Activated gamma-delta T cell treated with anti-CD3 and anti-CD28 coated beads, Interleukin-2, amount 50 U/mL, for 16 hours (primary cell): ENCODE measurements around the gene ANKRD17.

Source experiments
- DNase-seq: peaks from one replicate; pipeline ENCODE4 v3.0.0-alpha.2; 2020; ENCODE audit warnings: low read depth

ANKRD17 gene

DNA sequence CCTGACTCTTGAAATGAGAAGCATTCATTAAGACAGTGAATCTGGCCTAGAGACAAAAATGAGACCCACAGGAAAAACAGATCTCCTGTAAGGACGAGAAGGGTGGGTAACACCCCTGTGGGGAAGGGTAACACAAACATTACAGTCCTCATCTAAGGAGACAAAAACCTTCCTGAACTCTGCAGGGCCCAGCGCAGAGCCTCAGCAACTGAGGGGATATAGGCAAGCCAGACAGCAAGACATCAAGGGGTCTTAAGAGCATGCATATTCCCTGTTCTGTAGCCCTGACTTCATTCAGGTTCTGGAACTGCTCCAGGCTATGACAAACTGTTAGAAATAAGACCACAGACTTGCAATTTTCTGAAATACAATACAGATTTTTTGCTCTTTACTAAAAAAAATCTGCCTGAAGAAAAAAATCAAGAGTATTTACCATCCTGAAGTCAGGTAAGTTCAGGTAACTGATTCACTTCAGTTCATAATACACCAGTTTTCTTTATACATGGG is 204.6 kb downstream of the ANKRD17 start:
- no peak for DNase-seq

DNA sequence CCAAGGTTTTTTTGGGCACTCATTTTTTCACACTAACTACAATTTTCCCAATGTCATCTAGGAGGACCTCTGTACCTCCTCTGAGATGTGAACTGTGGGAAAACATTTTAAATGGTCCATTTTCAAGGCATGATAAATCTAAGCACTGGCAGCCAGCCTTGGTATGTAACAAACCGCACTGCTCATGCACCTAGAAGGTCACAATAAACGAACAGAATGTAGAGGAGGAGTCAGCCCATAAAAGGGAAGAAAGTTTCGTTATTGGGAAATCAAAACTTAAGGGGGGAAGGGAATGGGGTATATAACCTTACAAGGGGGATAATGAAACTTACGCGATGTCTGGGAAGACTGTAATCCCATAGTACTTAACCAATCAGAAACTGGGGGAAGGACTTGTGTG is 205.5 kb downstream of the ANKRD17 start:
- DNase-seq, result no peak

- no peak for DNase-seq
Measured at GRCh38 chr4:73051625-73052024, 207.0 kb downstream of the ANKRD17 start.

- no peak for DNase-seq
Measured at GRCh38 chr4:73045879-73046278, 212.7 kb downstream of the ANKRD17 start.

DNA sequence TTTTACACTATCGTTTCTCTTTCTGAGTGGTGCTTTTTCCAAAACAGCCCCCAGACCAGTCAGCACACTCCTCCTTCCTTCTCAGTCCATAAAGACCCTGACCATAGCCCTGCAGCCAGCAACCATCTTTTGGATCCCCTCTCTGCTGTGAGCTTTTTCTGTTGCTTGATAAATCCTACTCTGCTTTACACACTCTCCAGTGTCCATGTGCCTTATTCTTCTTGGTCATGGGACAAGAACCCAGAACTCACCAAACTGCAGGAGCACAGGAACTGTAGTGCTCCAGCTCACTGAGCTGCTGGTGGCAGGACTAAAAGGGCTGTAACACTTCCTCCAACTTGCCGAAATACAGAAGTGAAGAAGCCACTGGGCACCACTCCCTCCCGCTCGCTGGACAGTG is 221.5 kb downstream of the ANKRD17 start:
- DNase-seq, result no peak

- DNase-seq, result no peak
Measured at GRCh38 chr4:73036123-73036522, 222.5 kb downstream of the ANKRD17 start.

- no peak for DNase-seq
Measured at GRCh38 chr4:73034896-73035295, 223.7 kb downstream of the ANKRD17 start.

DNA sequence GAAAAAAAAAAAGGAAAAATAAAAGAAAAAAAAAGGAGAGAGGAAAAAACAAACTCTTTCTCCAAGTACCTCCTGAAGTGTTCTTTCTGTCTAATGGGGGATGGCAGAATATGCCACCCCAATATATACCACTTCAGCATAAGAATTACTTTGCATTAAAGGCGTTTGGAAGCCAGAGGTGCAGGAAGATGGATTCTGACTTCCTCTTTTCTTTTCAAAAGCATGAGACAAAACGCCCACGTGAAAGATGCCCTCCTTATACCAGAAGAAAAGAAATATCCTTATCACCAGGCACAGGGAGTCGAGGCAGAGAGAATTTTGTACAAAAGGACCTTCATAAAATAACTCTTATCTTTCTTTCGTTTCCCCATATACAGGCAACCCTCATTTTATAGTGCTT is 230.0 kb downstream of the ANKRD17 start:
- no peak for DNase-seq
